HG03095 (cell line): Measurements from ENCODE around the gene SRGAP1.
"Not testable (repeated sequence)": the region's sequence is repeated elsewhere in the genome, so short reads cannot be mapped to it uniquely, and the experiment has no call there.

Source experiments
- ATAC-seq: cut with Tn5 transposase; IDR thresholded peaks from one replicate; pipeline ENCODE4 v1.9.1; 2021; ENCODE audit warnings: moderate library complexity; ENCODE audit not compliant: unreplicated experiment

SRGAP1 gene

GRCh38 chr12:64190140-64190539 is 345.6 kb downstream of the SRGAP1 start:
- ATAC-seq: no peak

GRCh38 chr12:64192644-64193444 is 348.3 kb downstream of the SRGAP1 start:
- ATAC-seq: peak; percentile 97

GRCh38 chr12:64193931-64194330 is 349.4 kb downstream of the SRGAP1 start:
- no peak for ATAC-seq

- ATAC-seq: no peak
Observed at GRCh38 chr12:64194333-64195149, 350.0 kb downstream of the SRGAP1 start.

- not testable (repeated sequence) for ATAC-seq
Observed at GRCh38 chr12:64195841-64196240, 351.3 kb downstream of the SRGAP1 start.

- ATAC-seq: no peak
Observed at GRCh38 chr12:64203036-64203435, 358.5 kb downstream of the SRGAP1 start.

- no peak for ATAC-seq
Observed at GRCh38 chr12:64203775-64204174, 359.3 kb downstream of the SRGAP1 start.

GRCh38 chr12:64205542-64205941 is 361.0 kb downstream of the SRGAP1 start:
- no peak for ATAC-seq

GRCh38 chr12:64207453-64207852 is 363.0 kb downstream of the SRGAP1 start:
- no peak for ATAC-seq
